ENCODE data around the gene DTNB.

DNA sequence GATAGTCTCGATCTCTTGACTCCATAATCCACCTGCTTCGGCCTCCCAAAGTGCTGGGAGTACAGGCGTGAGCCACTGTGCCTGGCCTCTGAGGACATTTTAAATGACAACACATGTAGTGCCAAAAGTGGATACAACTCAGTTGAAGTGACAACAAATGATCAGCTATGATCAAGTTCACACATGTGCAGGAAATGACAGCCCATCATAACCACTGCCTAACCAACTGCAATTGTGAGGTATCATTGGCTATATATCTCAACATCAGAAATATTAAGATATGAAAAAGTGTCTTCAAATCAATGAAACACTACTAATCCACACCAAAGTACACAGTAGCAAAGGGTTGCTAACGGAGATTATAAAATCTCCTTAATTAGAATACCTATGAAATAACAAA, 84.8 kb downstream of the DTNB start:
- TF ChIP-seq GATA3 (IDR thresholded peaks at IDR 0.05; ENCODE audit: low read depth, low read length) (no peak), GATA2 (IDR thresholded peaks at IDR 0.05; ENCODE audit: low read depth, low read length) (no peak)
